ENCODE data around the gene ALLC.

Gene ALLC

DNA sequence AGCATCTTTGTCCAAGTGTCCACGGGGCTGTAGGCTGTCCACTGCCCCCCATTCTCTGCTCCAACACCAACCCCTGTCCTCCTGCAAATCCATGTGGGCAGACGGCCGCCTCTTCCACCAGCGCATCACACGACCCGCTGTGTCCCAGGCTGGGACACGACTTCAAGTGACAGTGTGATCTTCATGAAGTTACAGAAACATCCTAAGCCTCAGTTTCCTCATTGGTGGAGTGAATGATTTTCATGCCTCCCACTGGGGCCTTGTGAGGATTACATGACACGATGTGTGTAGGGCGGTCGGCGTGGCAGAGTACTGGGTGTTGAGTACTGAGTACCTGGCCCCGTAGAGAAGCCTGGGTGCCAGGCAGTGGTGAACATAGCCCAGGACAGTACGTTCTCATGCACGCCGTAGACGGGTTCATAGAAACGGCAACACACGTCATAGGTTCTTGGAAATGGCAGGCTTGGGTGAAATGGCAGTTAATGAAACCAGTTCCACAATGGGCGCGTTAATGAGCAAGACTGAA, 9.3 kb upstream of the ALLC start:
- TF ChIP-seq, protein P1, sequence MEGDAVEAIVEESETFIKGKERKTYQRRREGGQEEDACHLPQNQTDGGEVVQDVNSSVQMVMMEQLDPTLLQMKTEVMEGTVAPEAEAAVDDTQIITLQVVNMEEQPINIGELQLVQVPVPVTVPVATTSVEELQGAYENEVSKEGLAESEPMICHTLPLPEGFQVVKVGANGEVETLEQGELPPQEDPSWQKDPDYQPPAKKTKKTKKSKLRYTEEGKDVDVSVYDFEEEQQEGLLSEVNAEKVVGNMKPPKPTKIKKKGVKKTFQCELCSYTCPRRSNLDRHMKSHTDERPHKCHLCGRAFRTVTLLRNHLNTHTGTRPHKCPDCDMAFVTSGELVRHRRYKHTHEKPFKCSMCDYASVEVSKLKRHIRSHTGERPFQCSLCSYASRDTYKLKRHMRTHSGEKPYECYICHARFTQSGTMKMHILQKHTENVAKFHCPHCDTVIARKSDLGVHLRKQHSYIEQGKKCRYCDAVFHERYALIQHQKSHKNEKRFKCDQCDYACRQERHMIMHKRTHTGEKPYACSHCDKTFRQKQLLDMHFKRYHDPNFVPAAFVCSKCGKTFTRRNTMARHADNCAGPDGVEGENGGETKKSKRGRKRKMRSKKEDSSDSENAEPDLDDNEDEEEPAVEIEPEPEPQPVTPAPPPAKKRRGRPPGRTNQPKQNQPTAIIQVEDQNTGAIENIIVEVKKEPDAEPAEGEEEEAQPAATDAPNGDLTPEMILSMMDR (conservative IDR thresholded peaks at IDR 0.05), result no peak
- TF ChIP-seq ZFX (IDR thresholded peaks at IDR 0.05), result no peak
- no peak overlapping the region for H3K27ac ChIP-seq

- TF ChIP-seq, protein P1 (conservative IDR thresholded peaks at IDR 0.05), result no peak
- TF ChIP-seq ZFX (IDR thresholded peaks at IDR 0.05), result no peak
- no peak overlapping the region for H3K27ac ChIP-seq
Measured at GRCh38 chr2:3649581-3649980, 8.4 kb upstream of the ALLC start.

DNA sequence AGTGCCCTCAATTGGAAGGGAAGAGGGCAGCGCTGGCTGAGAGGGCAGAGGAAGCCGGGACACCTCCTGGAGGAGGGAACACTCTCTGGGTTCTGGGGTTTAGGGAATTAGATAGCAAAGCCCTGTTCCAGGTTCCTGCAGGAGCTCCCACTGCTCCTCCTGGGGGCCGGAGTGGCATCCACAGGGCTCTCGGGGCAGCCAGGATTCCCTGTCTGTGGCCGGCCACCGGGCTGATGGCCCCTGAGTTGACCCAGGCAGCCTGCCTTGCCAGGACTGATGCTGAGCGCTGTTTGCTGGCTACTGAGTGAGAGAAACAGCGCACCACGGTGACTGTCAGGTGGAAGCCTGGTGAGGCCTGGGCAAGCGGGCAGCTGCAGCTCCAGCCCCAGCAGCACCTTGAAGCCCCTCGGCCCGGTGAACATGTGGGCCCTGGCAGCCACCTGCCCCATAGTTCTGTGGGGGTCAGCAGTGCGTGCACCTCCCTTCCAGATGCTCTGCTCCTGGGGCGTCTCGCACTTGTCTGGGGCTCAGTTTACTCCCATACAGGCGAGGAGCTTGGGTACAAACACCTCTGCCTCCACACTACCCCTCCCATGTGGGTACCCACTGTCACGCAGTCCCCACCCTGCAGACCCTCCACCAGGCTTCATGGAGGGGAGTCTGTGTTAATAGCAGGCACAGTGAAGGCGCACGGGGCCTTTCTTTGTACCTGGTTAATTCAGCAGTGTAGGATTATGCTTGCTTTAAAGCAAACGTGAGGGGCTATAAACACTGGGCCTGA, 7.7 kb upstream of the ALLC start:
- TF ChIP-seq ZFX (IDR thresholded peaks at IDR 0.05), result no peak
- TF ChIP-seq, protein P1 (conservative IDR thresholded peaks at IDR 0.05), result no peak
- no peak overlapping the region for H3K27ac ChIP-seq

DNA sequence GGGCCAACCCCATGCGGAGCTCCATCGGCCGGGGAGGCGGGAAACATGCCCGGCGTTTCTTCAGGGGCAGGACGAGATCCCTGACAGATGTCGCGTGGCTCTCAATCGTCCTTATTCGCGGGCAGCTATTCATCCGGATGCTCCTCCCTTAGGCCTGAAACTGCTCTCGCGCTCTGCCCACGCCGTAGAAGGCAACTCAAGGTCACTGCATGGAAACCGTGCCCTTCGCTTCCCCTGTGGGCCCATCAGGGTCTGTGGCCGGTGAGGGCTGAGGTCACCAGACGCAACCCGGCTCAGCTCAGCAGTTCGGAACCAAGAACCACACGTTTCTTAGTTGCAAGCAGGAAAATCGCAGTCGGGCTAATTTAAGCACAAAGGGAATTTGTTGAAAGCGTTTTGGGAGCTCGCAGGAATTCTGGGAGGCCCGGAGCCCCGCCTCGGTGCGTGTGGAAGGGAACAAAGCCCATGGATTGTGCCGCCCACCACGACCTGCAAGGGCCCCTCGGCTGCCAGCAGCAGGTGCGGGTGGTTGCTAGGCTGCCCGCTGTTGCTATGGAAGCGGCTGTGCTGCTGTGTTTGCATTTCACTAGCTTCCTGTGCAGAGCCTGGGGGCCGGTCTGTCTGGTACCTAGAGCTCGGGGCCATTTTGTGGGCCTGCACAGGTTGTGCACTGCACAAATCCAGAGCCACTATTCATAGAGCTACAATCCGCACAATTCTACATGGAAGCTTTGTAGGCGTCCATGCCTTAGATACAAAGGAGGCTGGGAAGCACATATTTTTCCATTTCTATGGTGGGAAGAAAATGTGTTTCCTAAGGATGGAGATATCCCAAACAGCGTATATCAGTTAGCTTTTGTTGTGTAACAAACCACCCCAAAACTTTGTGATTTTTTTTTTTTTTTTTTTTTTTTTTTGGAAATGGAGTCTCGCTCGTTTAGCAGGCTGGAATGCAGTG, 6.0 kb upstream of the ALLC start:
- no peak for TF ChIP-seq ZFX (IDR thresholded peaks at IDR 0.05)
- TF ChIP-seq, protein P1 (conservative IDR thresholded peaks at IDR 0.05), result no peak
- H3K27ac ChIP-seq, result no peak overlapping the region

- TF ChIP-seq ZFX (IDR thresholded peaks at IDR 0.05), result no peak
- TF ChIP-seq, protein P1 (conservative IDR thresholded peaks at IDR 0.05), result no peak
Measured at GRCh38 chr2:3652896-3653625, 4.9 kb upstream of the ALLC start.

GRCh38 chr2:3654011-3654410, 4.0 kb upstream of the ALLC start:
- TF ChIP-seq, protein P1 (conservative IDR thresholded peaks at IDR 0.05), result no peak
- TF ChIP-seq ZFX (IDR thresholded peaks at IDR 0.05), result no peak

More at GRCh38 chr2:3652896-3653625, 4.9 kb upstream of the ALLC start:
- H3K27ac ChIP-seq, result no peak overlapping the region

More at GRCh38 chr2:3654011-3654410, 4.0 kb upstream of the ALLC start:
- no peak overlapping the region for H3K27ac ChIP-seq

Data from C4-2B (cell line).